HepG2 (cell line): Measurements from ENCODE around the gene CHCHD6. TPM values are rescaled to one million over a fixed set of nuclear protein-coding genes. Genes with fewer than 3 reads are reported as not detected.

ENCODE experiments used
- ETV6 ChIP-seq: sonication (generic); formaldehyde crosslinking; conservative IDR thresholded peaks from 2 replicates; pipeline ENCODE4 v1.4.0; 2020; ENCODE audit warnings: missing genetic modification reagents
- IKZF4 ChIP-seq: sonication (generic); formaldehyde crosslinking; IDR thresholded peaks from 2 replicates; pipeline ENCODE4 v1.5.1; 2020; ENCODE audit warnings: borderline replicate concordance, mild to moderate bottlenecking, low read depth, missing genetic modification reagents; ENCODE audit errors: not compliant biosample characterization
- KAT2B ChIP-seq: fragments of 150-350 bp; IDR thresholded peaks from 2 replicates; pipeline ENCODE4 v1.6.1; 2014; ENCODE audit warnings: low read depth, low read length, borderline replicate concordance
- NONO ChIP-seq, 2 experiments: fragments of 450-650 bp in 1 of 2; sonication (generic) in 1 of 2; formaldehyde crosslinking in 1 of 2; IDR thresholded peaks in 1 of 2; conservative IDR thresholded peaks in 1 of 2; 2 replicates each; pipeline versions ENCODE4 v1.6.1 to v1.8.0; 2017 to 2022; ENCODE audit warnings: mild to moderate bottlenecking in 1 of 2, missing genetic modification reagents in 1 of 2, moderate library complexity in 1 of 2
- RBAK ChIP-seq: sonication (generic); formaldehyde crosslinking; IDR thresholded peaks from 2 replicates; pipeline ENCODE4 v1.5.1; 2020; ENCODE audit warnings: mild to moderate bottlenecking, missing genetic modification reagents
- SSRP1 ChIP-seq: IDR thresholded peaks from 2 replicates; pipeline ENCODE4 v1.6.1; 2016; ENCODE audit warnings: control low read depth
- TEAD3 ChIP-seq: optimal IDR thresholded peaks from 2 replicates; pipeline ENCODE3; 2016; ENCODE audit warnings: borderline replicate concordance
- WIZ ChIP-seq: sonication (generic); formaldehyde crosslinking; IDR thresholded peaks from 2 replicates; pipeline ENCODE4 v1.5.1; 2020; ENCODE audit warnings: mild to moderate bottlenecking, missing genetic modification reagents
- ZBTB37 ChIP-seq: sonication (generic); formaldehyde crosslinking; IDR thresholded peaks from 2 replicates; pipeline ENCODE4 v1.4.0; 2020; ENCODE audit warnings: mild to moderate bottlenecking, missing genetic modification reagents
- ZNF180 ChIP-seq: sonication (generic); formaldehyde crosslinking; IDR thresholded peaks from 2 replicates; pipeline ENCODE4 v1.4.0; 2020; ENCODE audit warnings: low read depth, missing genetic modification reagents, borderline replicate concordance
- ZNF20 ChIP-seq: sonication (generic); formaldehyde crosslinking; IDR thresholded peaks from 2 replicates; pipeline ENCODE4 v1.4.0; 2020; ENCODE audit warnings: mild to moderate bottlenecking, moderate library complexity, missing genetic modification reagents
- ZNF605 ChIP-seq: sonication (generic); formaldehyde crosslinking; IDR thresholded peaks from 2 replicates; pipeline ENCODE4 v1.8.0; 2022; ENCODE audit warnings: mild to moderate bottlenecking, missing genetic modification reagents
- ZNF687 ChIP-seq: sonication (generic); formaldehyde crosslinking; IDR thresholded peaks from 2 replicates; pipeline ENCODE4 v1.5.1; 2020; ENCODE audit warnings: mild to moderate bottlenecking, missing genetic modification reagents, moderate library complexity
- polyA plus RNA-seq, 8 experiments: library from polyadenylated mRNA; depleted of rRNA in 3 of 8; stranded (reverse) in 7 of 8; unstranded in 1 of 8; fragments of >200 nt; fragmentation: Illumina TruSeq in 4 of 8; extraction: Trizol in 4 of 8; gene quantifications; 2 replicates each; pipeline versions ENCODE4 v1.2.1 to v1.2.3, GENCODE V29; 2011 to 2016; ENCODE audit warnings: low read depth in 4 of 8, missing spikeins in 1 of 8, mixed read lengths in 1 of 8; ENCODE audit not compliant: insufficient read depth in 1 of 8
- total RNA-seq, 5 experiments: library from RNA; depleted of rRNA; stranded (reverse); fragments of >200 nt; fragmentation: Illumina TruSeq; extraction: Trizol; gene quantifications; 2 replicates each; pipeline ENCODE4 v1.2.3, GENCODE V29; 2016; ENCODE audit warnings: low read depth in 1 of 5

The CHCHD6 gene
- total and polyA plus RNA-seq, 2 of the 13 experiments (the other 11 are each of a cell fraction or from before 2014, with no cell fraction given) = 20.3 to 20.8 TPM

GRCh38 chr3:126703512-126704493 is at the start of gene CHCHD6 (continued):
- TF ChIP-seq NONO (IDR thresholded peaks at IDR 0.05) (no peak), NONO (CRISPR knock-in tag; conservative IDR thresholded peaks at IDR 0.05) (peak; percentile 69), TEAD3 (CRISPR knock-in tag) (peak; percentile 63), IKZF4 (CRISPR knock-in tag) (peak; percentile 61), RBAK (no peak), SSRP1 (CRISPR knock-in tag) (no peak), ZNF20 (CRISPR knock-in tag) (no peak), ZBTB37 (CRISPR knock-in tag) (no peak), ETV6 (CRISPR knock-in tag) (0 out of 2 replicates have a peak, but pooled peaks have one; percentile 12), ZNF605 (CRISPR knock-in tag) (peak; percentile 29; the same call in 1 of the 2 replicates), KAT2B (no peak), ZNF180 (CRISPR knock-in tag) (no peak), ZNF687 (peak; percentile 91), WIZ (CRISPR knock-in tag) (no peak; the same call in 1 of the 2 replicates)
